Left renal pelvis (tissue), 4 donors: ENCODE results near the gene UBL4B. TPM values are rescaled to one million over a fixed set of nuclear protein-coding genes. Genes with fewer than 3 reads are reported as not detected.
A peak's percentile ranks its signal among the peaks of the same experiment; 100 is the strongest.

Experiments
- DNase-seq, 4 donors: peaks; one replicate each; pipeline ENCODE4 v3.0.0-alpha.2; 2013; ENCODE audit warnings: low read depth in 4 of 4, low spot score in 3 of 4
- polyA plus RNA-seq, 4 donors: library from polyadenylated mRNA; unstranded; fragments of 120-200 nt; gene quantifications; one replicate each; pipeline ENCODE4 v1.2.1, GENCODE V29; 2013; ENCODE audit not compliant: insufficient read length in 4 of 4

Gene UBL4B
- polyA plus RNA-seq, 4 donors: not detected

DNA sequence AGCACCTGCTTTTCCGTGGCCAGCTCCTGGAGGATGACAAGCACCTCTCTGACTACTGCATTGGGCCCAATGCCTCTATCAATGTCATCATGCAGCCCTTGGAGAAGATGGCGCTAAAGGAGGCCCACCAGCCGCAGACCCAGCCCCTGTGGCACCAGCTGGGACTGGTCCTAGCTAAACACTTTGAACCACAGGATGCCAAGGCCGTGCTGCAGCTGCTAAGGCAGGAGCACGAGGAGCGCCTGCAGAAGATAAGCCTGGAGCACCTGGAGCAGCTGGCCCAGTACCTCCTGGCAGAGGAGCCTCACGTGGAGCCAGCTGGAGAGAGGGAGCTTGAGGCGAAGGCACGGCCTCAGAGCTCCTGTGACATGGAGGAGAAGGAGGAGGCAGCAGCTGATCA, 413 bp downstream of the UBL4B start:
- DNase-seq: no peak

DNA sequence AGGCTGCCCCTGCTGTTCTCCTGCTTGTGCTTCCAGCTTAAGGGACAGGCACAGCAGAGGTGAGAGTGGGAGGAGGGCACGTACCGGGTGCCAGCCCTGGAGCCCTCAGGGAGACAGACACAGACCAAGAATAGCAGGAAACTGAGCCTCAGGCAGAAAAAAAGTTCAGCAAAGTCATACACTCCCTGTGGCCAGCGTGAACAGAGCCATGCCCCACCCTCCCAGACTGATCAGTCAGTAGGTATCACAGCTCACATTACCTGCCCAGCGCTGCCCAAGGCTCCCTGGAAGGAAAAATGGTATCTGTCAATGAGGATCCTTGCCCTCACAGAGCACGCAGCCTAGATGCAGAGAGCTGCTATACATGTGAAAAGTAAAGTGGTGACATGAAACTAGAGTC, 1.3 kb downstream of the UBL4B start:
- no peak for DNase-seq

DNA sequence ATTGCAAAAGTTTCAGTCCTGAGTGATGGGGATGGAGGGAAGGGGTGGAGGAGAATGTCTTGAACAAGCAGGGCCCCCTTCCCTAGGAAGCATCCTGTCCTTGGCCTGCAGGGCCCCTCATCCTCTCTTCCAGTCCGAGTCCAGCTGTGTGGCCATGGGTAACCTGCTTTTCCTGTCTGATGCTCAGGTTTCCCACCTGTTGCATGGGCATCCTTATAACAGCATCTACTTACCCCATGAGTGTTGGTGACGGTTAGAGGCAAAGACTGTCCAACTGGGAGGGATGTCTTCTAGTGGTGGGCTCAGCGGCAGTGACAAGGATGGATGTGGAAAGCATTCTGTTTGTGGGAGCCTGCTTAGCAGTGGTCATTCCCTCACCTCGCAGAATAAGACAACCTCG, 1.9 kb downstream of the UBL4B start:
- no peak for DNase-seq

DNA sequence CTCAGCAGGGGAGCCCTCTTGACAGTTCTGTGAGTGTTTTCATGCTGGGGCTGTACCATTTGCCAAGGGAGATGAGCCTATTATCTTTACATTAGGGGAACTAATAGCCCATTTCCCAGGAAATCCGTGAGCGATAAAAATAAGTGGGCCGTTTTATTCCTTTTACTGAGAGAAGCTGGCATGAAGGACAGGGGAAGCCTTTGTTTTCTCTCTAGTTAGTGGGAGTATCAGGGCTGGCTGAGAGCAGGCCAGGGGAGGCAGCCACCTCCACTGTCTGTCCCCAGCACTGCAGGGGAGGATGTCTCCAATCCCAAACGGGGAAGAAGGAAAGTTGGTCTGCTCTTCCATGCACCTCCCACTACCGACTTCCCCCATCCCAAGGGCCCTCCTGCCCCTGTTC, 2.5 kb downstream of the UBL4B start:
- no peak for DNase-seq

DNA sequence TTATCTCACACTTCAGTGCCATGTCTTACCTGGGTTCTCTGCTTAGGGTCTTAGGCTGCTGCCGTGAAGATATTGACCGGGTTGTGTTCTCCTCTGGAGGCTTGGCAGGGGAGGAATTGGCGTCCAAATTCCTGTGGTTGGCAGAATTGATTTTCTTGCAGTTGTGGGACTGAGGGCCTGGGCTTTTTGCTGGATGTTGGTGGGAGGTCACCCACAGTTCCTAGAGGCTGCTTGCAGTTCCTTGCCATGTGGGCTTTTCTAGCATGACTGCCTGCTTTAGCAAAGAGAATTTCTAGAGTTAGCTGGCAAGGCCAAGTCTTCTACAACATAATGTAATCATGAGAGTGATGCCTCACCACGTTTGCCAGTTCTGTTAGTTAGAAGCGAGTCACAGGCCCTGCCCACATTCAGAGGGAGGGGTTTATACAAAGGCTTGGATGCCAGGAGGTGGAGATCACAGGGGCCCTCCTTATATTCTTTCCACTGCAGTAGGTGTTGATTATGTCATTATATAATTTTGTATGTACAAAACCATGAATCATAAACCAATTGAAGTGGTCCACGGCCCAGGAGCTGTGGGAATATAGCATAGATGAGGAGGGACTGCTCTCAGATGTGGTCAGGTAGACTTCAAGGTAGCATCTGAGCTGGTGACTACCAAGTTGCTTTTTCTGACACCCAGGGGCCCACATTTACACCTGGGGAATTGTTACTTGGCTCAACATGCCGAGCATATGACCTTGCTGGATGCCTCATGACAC, 6.6 kb downstream of the UBL4B start:
- no peak for DNase-seq

DNA sequence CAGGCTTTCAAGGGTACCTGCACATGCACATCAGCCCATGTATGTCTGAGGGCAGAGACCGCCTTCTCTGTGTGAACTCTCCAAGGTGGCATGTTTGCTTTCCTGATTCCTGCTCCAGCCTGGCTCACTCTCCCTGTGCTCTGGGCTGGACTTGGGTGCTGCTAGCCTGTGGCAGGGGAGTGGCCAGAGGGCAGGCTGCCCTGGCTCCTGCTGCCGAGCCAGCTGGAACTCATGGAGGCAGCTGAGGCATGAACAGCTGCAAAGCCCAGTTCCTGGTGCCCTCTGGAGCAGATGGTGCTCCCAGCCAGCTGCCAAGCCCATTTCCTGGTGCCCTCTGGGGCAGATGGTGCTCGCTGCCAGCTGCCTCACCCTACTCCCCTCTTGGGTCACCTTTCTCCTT, 7.6 kb downstream of the UBL4B start:
- no peak for DNase-seq

- peak; percentile 35 to 70 (median 44) for DNase-seq
Measured at GRCh38 chr1:110120960-110121561, 8.8 kb downstream of the UBL4B start.

DNA sequence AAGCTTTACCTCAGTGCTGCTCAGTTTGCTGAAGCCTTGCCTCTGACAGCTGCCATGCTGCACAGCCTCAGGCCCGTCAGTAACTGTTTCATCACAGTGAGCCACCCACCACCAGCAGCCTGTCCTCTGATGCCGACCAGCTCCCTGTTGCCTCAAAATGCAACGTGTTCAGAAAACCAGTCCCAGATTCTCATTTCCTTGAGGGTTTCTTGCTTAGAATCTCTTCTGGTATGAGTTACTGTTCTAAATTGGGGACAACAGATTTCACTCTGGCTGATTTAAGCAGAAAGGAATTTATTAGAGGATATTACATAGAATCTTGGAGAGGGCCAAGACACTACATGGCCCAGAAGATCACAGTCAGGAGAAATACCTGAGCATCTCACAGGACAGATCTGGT, 11.0 kb downstream of the UBL4B start:
- DNase-seq: no peak

- no peak for DNase-seq
Measured at GRCh38 chr1:110125810-110126209, 13.6 kb downstream of the UBL4B start.

DNA sequence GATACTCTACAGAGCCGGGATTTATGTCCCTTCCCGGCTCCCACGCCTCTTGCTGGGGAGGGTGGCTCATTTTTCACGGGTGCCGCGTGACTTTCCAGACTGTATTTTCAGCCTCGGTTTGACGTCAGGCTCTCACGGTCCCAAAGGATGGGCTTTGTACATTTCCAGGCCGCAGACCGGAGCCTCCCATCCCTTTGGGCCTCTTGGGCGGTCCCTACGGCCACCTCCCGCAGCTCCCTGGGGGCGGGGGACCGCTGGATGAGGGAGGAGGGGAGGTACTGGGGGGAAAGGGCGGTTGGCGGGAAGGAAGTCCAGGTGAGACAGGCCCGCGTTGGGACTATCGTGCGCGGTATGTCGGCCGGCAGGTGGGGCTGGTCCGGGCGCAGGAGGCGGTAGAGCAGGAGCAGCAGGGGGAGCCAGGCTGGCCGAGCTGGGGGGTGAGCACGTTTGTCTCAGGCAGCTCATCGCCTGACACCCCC, 17.9 kb downstream of the UBL4B start:
- peak in 1 of 4 donors; percentile 35 for DNase-seq

DNA sequence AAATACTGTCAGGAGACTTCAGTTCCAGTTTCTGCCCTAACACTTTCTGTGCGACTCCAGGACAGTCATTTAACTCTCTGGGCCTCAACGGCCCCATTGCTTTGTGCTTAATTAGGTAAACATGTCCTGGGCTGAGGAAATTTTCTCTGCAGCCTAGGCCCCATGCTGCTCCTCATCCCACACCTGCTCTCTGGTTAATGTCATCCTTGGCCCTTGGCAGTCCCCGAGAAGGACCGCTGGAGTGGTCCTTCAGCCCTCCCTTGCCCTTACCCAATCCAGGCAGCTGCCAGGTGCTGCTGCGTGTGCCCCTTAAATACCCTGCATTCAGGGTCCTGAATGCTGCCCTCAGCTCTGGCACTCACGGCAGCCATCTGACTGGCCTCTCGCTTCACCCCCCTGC, 18.7 kb downstream of the UBL4B start:
- no peak for DNase-seq

- no peak for DNase-seq
Measured at GRCh38 chr1:110132682-110133081, 20.4 kb downstream of the UBL4B start.

DNA sequence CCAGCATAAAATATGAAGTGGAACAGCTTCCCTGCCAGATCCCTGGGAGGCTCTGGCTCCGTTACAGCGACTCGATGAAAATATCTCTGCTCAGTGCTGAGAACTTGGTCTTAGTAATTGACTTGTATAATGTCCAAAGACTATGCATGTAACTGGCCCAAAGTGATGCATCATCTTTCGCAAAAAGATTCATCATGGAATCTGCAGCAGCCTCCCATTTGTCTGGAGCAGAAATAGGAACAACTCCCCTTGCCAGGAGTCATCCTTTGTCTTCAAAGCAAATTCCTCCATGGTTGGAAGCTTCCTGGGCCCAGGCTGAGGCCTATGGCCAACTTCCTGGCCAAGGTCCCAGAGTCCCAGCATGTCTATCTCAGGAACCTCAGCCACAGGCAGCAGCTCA, 21.2 kb downstream of the UBL4B start:
- no peak for DNase-seq

- no peak for DNase-seq
Measured at GRCh38 chr1:110134050-110134595, 21.9 kb downstream of the UBL4B start.

DNA sequence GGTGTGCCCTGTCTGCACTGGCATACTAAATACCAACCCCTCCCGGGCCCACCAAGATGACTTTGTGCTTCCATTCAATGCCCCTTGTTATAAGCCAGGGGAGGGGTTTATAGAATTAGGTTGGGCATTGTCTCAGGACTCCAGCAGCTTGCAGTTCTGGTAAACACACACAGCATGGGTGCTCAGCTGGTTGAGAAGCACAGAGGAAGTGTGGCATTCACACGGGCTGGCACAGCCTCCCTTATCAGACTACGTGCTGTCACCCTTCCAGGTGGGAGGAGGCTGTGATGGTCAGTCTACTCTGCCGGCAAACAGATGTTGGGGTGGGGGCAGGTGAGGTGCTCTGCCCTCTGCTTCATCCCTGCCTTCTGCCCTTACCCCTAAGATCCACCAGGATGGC, 23.0 kb downstream of the UBL4B start:
- DNase-seq: no peak

DNA sequence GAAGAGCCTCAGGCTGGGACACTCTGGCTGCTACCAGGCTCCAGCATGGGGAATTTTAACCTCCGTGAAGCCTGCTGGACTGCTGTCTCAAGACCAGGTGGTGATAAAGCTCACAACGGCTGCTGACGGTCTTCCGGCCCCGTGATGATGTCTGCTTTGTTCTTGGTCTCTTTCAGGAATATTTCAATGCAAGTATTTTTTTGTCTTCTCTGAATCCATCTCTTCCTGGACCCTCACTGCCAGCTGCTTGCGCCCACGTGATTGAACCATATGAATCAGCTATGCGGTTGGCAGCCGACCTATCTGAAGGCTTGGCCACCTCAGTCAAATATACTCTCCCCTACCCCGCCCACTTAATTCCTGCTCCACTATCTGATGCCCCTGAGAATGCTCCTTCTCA, 23.4 kb downstream of the UBL4B start:
- no peak for DNase-seq

- no peak for DNase-seq
Measured at GRCh38 chr1:110136911-110137310, 24.7 kb downstream of the UBL4B start.

- DNase-seq: no peak
Measured at GRCh38 chr1:110138956-110139355, 26.7 kb downstream of the UBL4B start.

- DNase-seq: no peak
Measured at GRCh38 chr1:110144366-110144765, 32.1 kb downstream of the UBL4B start.

GRCh38 chr1:110148961-110149360, 36.7 kb downstream of the UBL4B start:
- DNase-seq: no peak

DNA sequence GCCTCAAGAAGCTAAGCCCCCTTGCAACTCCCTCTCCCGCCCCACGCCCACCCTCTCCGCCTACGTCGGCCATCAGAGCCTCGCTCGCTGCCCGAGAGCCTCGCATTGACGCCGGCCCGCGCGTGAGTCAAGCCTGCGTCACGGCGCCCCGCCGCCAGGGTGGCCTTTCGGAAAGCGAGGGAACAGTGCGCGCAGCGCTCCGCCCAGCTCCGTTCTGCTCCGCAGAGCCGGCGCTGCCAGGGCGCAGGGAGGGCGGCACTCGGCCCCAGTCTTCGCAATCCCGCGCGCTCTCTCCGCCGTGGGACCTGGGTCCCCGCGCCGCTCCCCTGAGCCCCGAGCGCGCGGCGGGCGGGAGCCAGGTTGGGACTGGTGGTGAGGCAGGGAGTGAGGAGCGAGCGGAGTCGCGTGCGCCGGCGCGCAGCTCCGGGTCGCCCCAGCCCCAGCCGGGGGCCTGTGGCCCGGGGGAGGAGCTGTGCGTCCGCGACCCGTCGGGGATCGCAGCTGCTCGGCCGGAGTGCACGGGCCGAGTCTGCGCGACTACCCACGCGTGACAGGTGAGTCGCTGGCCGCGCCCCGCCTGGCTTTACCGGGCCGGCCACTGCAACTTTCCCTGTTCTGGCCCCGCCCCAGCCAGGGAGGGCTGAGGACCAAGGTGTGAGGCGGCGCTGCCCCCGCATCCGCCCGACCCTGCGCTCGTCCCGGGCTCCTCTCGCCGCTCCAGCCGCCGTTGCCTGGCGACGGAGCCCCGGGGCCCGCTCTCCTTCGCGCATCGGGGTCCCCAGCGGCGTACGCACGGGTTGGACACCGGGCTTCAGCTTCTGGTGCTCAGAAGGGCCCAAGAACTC, 38.3 kb downstream of the UBL4B start, which contains the start of gene SLC6A17:
SLC6A17 (plus strand) TSS at position 165 of the 845 bp plus-strand sequence. CDS start 16,436 bp downstream, outside the sequence.
- no peak for DNase-seq
